Omental fat pad (tissue), 4 donors: ENCODE results near the gene SRF. TPM values are rescaled to one million over a fixed set of nuclear protein-coding genes. Genes with fewer than 3 reads are reported as not detected.

ENCODE experiments used
- ATAC-seq: fragments of 150-250 bp; one replicate; pipeline ENCODE4 v1.9.1; 2016; ENCODE audit warnings: mild to moderate bottlenecking, moderate library complexity; ENCODE audit not compliant: low FRiP score
- DNase-seq: peaks from one replicate; pipeline ENCODE4 v3.0.0-alpha.2; 2019; ENCODE audit warnings: low spot score
- total RNA-seq, 4 donors: library from RNA; depleted of rRNA; stranded (reverse); fragments of >200 nt; gene quantifications; one replicate each; pipeline ENCODE4 v1.1.0, GENCODE V29; 2016
- TF ChIP-seq, protein P1 (sequence below), 3 donors: fragments of 450-650 bp; IDR thresholded peaks; one replicate each; pipeline ENCODE4 v1.5.1; 2016 to 2017; ENCODE audit warnings: antibody characterized with exemption in 3 of 3, mild to moderate bottlenecking in 3 of 3, moderate library complexity in 2 of 3

SRF gene
- total RNA-seq, 4 donors from 2014 or later: 21.5 to 37.8 (median 24.4) TPM

DNA sequence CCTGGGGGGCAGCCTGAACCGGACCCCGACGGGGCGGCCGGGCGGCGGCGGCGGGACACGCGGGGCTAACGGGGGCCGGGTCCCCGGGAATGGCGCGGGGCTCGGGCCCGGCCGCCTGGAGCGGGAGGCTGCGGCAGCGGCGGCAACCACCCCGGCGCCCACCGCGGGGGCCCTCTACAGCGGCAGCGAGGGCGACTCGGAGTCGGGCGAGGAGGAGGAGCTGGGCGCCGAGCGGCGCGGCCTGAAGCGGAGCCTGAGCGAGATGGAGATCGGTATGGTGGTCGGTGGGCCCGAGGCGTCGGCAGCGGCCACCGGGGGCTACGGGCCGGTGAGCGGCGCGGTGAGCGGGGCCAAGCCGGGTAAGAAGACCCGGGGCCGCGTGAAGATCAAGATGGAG lies 636 bp downstream of the SRF start:
- no peak for DNase-seq
- no peak for ATAC-seq
- TF ChIP-seq, protein P1, sequence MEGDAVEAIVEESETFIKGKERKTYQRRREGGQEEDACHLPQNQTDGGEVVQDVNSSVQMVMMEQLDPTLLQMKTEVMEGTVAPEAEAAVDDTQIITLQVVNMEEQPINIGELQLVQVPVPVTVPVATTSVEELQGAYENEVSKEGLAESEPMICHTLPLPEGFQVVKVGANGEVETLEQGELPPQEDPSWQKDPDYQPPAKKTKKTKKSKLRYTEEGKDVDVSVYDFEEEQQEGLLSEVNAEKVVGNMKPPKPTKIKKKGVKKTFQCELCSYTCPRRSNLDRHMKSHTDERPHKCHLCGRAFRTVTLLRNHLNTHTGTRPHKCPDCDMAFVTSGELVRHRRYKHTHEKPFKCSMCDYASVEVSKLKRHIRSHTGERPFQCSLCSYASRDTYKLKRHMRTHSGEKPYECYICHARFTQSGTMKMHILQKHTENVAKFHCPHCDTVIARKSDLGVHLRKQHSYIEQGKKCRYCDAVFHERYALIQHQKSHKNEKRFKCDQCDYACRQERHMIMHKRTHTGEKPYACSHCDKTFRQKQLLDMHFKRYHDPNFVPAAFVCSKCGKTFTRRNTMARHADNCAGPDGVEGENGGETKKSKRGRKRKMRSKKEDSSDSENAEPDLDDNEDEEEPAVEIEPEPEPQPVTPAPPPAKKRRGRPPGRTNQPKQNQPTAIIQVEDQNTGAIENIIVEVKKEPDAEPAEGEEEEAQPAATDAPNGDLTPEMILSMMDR (IDR thresholded peaks at IDR 0.05): no peak

DNA sequence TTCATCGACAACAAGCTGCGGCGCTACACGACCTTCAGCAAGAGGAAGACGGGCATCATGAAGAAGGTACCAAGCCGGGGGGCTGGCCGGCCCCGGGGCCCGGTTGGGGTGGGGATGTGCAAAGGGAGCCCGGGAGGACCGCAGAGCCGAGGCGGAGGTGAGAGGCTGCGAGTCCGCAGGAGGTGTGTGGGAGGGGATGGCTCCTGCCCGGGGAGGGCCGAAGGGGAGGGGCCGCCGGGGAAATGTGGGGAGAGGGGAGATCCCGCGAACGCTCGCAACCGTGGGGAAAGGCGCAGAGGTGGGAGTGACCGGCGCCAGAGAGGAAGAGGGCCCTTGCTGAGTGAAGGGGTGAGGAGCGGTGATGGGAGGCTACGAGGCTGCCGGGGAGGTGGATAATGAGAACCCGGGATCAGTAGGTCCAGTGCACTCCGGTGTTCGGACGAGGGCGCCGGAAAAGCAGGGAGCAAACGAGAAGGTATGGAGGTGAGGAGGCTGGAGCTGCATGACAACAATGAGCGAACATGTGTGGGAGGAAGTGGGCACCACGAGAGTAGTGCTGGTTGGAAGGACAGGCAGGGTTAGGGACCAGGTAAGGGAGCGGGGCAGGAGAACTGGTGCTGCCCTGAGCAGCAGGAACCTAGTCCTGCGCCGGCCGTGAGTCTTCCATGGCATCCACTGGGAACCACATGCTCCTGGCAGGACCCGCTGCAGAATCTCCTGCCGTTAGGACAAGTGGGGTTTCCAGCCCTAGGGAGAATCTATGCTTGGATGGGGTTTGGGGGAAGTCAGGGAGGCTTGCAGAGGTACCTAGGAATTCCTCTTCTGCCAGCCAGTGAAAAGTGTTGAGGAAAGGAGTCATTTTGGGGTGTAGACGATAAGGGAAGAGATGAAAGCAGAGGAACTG lies 1.3 kb downstream of the SRF start:
- TF ChIP-seq, protein P1 (IDR thresholded peaks at IDR 0.05): no peak
- ATAC-seq (peak; percentile 1), DNase-seq (no peak)

DNA sequence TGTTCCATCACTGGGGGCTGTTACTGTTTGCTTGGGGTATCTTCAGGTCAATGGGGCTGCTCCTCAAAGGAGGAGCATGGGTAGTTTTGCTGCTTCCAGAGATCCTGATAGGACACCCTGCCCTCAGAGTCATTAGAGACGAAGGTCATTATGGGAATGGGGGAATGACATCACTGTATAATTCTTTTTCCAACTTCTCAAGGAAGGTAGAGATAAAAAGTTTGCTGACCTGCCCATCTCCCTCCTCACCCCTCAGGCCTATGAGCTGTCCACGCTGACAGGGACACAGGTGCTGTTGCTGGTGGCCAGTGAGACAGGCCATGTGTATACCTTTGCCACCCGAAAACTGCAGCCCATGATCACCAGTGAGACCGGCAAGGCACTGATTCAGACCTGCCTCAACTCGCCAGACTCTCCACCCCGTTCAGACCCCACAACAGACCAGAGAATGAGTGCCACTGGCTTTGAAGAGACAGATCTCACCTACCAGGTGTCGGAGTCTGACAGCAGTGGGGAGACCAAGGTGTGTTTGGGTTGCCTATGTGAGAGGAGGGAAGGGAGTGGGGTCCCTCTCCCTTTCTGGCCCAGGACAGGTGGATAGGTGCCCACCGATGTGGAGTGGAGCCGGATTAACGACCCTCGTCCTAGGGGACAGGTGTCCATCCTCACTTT lies 2.7 kb downstream of the SRF start:
- TF ChIP-seq, protein P1 (IDR thresholded peaks at IDR 0.05): no peak
- ATAC-seq (no peak), DNase-seq (no peak)

DNA sequence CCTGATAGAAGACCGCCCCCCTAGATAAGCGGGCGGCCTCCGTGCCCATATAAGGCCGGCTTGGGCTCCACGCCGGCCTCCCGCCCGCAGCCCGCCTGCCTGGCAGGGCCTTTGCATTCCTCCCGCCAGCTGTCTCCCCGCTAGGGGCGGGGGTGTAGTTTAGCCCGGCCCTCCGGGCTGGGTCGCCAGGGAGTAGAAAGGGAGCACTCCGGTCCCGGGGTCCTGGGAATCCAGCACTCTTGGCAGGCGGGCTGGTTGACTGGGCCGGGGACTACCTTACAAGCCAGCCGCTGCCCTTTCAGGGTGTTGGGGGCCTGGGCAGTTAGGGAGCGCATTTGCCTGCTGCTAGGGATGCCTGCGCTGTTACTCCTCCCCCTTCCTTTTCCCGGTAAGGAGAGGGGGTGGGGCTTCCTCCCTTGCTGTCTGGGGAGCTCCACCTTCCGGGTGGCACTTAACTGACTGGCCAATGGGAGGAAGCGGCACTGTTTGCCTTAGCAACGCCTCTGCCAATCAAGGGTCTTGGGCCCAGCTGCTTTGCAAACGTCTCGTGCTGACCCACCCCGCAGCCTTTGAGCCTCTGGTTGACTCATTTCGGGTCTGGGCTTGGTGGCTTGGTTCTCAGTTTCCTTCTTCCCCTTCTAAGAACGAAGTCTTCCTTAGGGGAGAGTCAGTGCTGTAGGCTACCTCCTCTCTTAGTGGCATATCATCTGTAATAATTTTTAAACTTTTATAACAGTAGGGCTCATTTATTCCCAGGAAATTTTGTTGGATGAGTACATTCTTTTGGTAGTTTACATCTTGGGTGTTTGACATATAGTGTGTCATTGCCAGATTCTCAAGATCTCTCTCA lies 3.4 kb downstream of the SRF start:
- DNase-seq (peak; percentile 93), ATAC-seq (peak; percentile 83)
- TF ChIP-seq, protein P1 (IDR thresholded peaks at IDR 0.05): no peak

DNA sequence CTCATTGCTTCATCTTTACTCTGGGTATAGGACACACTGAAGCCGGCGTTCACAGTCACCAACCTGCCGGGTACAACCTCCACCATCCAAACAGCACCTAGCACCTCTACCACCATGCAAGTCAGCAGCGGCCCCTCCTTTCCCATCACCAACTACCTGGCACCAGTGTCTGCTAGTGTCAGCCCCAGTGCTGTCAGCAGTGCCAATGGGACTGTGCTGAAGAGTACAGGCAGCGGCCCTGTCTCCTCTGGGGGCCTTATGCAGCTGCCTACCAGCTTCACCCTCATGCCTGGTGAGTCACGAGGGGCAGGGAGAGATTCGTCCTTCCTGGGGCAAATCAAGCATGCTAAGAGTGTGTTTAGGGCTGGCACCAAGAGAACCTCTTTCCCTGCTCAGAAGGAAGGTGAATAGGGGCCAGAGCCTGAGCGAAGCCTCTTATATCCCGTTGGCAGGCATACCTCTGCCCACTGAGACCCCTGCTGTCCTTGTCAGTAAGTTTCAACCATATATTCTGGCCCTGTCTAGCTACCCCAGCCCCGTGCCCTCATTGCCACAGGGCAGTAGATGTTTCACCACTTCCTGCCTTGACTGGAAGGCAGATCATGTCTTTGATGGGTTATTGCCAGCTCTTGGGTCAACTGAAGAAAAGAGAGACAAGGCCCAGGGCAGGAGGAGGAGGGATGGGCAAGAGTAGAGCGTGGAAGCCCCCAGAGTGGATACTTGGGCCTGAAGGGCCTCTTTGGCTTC lies 4.8 kb downstream of the SRF start:
- TF ChIP-seq, protein P1 (IDR thresholded peaks at IDR 0.05): no peak
- DNase-seq: no peak
- no peak for ATAC-seq

DNA sequence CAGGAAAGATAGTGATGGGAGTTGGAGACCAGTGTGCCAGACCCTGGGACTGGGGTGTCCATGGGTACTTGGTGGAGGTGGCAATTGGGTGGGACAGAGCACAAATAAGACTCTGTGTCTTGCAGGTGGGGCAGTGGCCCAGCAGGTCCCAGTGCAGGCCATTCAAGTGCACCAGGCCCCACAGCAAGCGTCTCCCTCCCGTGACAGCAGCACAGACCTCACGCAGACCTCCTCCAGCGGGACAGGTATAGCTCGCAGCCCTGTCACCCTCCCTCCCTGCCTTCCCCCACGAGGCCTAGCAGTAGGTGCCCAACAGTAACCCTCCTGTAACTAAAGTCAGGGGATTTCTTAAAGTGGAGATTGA lies 5.3 kb downstream of the SRF start:
- TF ChIP-seq, protein P1 (IDR thresholded peaks at IDR 0.05): no peak
- ATAC-seq (no peak), DNase-seq (no peak)
